Mucosa of gallbladder (tissue), 1 donor: ENCODE results near the gene PRRT4. TPM values are rescaled to one million over a fixed set of nuclear protein-coding genes. Genes with fewer than 3 reads are reported as not detected.

Source experiments
- DNase-seq: peaks from one replicate; pipeline ENCODE4 v3.0.0-alpha.2; 2020; ENCODE audit warnings: low spot score
- total RNA-seq: library from RNA; stranded (reverse); gene quantifications from one replicate; pipeline ENCODE4 v1.2.1, GENCODE V29; 2021
- donor health status: DM: no; HTN: no; CAD: no.

The PRRT4 gene
- total RNA-seq, 1 donor from 2014 or later = 0.63 TPM

- DNase-seq = no peak
These were observed 17.1 kb downstream of the PRRT4 start for GRCh38 chr7:128344431-128344774.

- DNase-seq = peak; percentile 86
These were observed 17.7 kb downstream of the PRRT4 start, which contains the start of gene RBM28 for GRCh38 chr7:128343554-128344430. Gene RBM28, minus strand, starts transcription at chr7:128343908. Its CDS starts 115 bp downstream, at chr7:128343793.

- no peak for DNase-seq
These were observed 19.8 kb downstream of the PRRT4 start for GRCh38 chr7:128341733-128342132.

GRCh38 chr7:128335730-128336129 is 25.8 kb downstream of the PRRT4 start:
- no peak for DNase-seq

- no peak for DNase-seq
These were observed 37.2 kb downstream of the PRRT4 start for GRCh38 chr7:128324368-128324680.

GRCh38 chr7:128323459-128324367 is 37.8 kb downstream of the PRRT4 start:
- DNase-seq = no peak

- no peak for DNase-seq
These were observed 38.5 kb downstream of the PRRT4 start for GRCh38 chr7:128323040-128323439.

- DNase-seq = peak; percentile 16
These were observed 39.3 kb downstream of the PRRT4 start for GRCh38 chr7:128322040-128322643.

GRCh38 chr7:128321044-128321422 is 40.5 kb downstream of the PRRT4 start:
- no peak for DNase-seq

GRCh38 chr7:128318691-128319090 is 42.8 kb downstream of the PRRT4 start:
- no peak for DNase-seq

GRCh38 chr7:128311013-128311412 is 50.5 kb downstream of the PRRT4 start:
- DNase-seq = no peak

- no peak for DNase-seq
These were observed 51.0 kb downstream of the PRRT4 start for GRCh38 chr7:128310499-128310898.

GRCh38 chr7:128309976-128310375 is 51.5 kb downstream of the PRRT4 start:
- DNase-seq = no peak

- DNase-seq = no peak
These were observed 52.4 kb downstream of the PRRT4 start for GRCh38 chr7:128309124-128309523.

- DNase-seq = no peak
These were observed 54.4 kb downstream of the PRRT4 start for GRCh38 chr7:128307061-128307460.

- DNase-seq = no peak
These were observed 57.3 kb downstream of the PRRT4 start for GRCh38 chr7:128304212-128304611.

- DNase-seq = no peak
These were observed 57.8 kb downstream of the PRRT4 start for GRCh38 chr7:128303643-128304042.

GRCh38 chr7:128303133-128303532 is 58.4 kb downstream of the PRRT4 start:
- DNase-seq = no peak

GRCh38 chr7:128302139-128302538 is 59.4 kb downstream of the PRRT4 start:
- DNase-seq = no peak
